HG03095 (cell line): ENCODE measurements around the gene APOC1.

Experiments used
- ATAC-seq: cut with Tn5 transposase; IDR thresholded peaks from one replicate; pipeline ENCODE4 v1.9.1; 2021; ENCODE audit warnings: moderate library complexity; ENCODE audit not compliant: unreplicated experiment

Gene APOC1

GRCh38 chr19:44955505-44956439, 41.4 kb downstream of the APOC1 start:
- no peak for ATAC-seq

GRCh38 chr19:44957526-44957925, 43.1 kb downstream of the APOC1 start:
- ATAC-seq: no peak

- no peak for ATAC-seq
Measured at GRCh38 chr19:44958090-44958489, 43.7 kb downstream of the APOC1 start.

- no peak for ATAC-seq
Measured at GRCh38 chr19:44959691-44960090, 45.3 kb downstream of the APOC1 start.

DNA sequence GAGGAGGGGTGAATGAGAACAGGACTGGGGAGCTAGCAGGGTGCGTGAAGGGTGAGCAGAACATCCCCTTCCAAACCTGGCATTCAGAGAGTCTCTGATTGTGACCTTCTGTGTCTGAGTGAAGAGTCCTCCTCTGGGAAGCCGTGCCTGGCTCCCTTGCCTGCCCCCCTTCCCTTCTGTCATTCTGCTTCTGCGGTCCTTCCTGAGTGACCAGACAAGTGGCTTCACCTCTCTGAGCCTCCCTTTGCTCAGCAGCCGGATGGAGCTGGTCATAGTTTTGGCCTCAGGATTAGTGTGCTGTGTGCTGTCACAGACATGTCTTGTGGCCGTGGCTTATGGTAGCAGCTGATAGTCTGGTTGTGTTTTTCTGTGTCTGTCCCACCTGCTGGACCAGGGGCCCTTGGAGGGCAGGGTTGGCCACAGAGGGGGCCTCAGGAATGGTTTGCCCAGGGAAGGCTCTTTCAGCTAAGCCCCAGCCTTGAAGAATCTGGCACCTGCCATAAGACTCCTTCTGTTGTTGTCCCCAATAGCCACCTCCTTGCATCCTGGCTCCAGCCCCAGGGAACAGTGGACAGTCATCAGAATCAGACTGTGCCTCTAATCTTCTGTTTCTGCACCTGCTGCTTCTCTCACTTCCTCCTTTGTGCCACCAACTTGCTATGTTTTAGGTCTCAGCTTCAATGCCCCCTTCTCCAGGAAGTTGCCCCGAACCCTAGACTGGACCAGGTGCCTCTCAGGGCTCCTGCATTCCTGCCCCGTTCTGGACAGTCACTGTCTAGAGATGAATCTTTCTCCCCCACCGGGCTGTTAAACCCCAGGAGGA, 46.7 kb downstream of the APOC1 start:
- ATAC-seq: no peak

GRCh38 chr19:44961821-44962220, 47.4 kb downstream of the APOC1 start:
- no peak for ATAC-seq

DNA sequence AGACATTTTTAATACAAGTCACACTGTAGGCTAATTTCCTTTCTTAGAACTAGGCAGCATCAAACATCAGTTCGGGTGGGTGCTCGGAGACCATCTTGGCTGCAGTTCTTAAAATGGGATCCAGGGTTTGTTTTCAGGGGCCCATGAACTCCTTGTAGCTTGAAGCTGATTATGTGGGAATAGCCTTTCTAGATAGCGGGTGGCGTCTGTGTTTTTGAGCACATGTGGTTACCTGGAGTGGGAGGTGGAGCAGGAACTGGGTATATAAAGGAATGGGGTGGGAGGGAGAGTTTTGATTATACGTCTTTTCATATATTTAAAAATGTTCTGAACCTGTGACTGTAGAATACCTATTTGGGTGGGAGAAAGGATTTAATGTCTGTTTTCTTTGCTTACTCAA, 53.7 kb downstream of the APOC1 start:
- ATAC-seq: no peak

DNA sequence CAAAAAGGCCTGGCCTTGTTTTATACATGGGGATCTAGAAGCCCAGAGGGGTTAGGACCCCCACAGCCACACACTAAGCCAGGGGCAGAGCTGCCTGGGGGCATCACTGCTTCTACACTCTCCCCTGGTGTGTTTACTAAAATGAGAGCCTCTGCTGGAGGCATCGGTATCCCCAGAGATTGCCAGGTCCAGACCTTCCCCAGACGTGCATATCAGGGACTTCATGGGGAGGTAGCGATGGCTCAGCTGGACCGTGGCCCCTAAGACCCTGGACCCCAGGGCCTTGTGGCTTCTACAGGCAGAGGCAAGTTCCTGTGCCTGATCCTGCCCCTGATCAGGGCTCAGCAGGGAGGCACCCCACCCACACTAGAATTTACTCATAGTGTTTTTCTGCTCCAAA, 54.3 kb downstream of the APOC1 start:
- ATAC-seq: no peak
